ENCODE measurements around the gene ARMC9.
"Not testable (repeated sequence)": the region's sequence is repeated elsewhere in the genome, so short reads cannot be mapped to it uniquely, and the experiment has no call there.

Gene ARMC9

DNA sequence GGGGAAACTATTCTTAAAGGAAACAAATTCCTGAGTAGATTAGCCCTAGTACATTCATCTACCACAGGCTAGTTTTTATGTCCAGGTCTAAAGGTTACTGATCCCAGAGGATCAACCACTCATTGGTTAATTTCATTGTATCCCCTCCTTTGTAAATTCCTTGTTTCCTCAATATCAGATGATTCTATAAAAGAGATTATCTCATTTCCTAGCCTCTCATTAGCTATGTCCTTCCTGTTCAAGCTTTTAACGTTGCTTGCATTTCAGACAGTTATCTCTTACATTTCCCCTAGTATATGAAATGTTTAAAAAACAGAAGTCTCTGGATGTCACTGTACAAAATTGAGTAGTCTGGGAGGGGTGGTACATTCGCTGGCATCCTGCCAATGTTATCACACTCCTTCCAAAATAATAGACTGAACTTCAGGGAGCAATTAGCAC, 24.2 kb upstream of the ARMC9 start:
- ATAC-seq (no peak), DNase-seq (ENCODE audit: low spot score in 2 of 2) (no peak)
- Mint-ChIP-seq H3K36me3 (peaks cover 73% of the 10 kb centered on the region), H3K27ac (no peak overlapping the region), H3K4me3 (no peak overlapping the region), H3K4me1 (peaks cover 8% of the 10 kb centered on the region), H3K9me3 (no peaks in the 10 kb centered on the region)

DNA sequence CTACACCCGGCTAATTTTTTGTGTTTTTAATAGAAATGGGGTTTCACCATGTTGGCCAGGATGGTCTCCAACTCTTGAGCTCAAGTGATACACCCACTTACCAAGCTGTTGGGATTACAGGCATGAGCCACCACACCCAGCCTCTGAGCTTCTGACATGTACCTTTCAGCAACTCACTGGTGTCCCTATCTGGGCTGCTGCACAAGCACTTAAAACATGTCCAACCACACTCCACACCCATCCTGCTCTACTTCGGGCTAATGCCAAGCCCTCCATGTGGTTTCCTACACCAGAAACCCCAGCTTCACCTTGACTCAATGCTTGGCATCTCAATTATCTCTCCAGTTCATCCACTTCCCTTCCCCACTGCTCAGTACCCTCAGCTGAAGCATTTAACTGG, 22.4 kb upstream of the ARMC9 start:
- ATAC-seq, result no peak
- H3K4me3 Mint-ChIP-seq, result no peak overlapping the region
- peaks cover 17% of the 10 kb centered on the region for H3K4me1 Mint-ChIP-seq
- peaks cover 55% of the 10 kb centered on the region for H3K36me3 Mint-ChIP-seq
- no peak overlapping the region for H3K27ac Mint-ChIP-seq
- H3K9me3 Mint-ChIP-seq, result no peaks in the 10 kb centered on the region
- no peak for DNase-seq (ENCODE audit: low spot score in 2 of 2)

DNA sequence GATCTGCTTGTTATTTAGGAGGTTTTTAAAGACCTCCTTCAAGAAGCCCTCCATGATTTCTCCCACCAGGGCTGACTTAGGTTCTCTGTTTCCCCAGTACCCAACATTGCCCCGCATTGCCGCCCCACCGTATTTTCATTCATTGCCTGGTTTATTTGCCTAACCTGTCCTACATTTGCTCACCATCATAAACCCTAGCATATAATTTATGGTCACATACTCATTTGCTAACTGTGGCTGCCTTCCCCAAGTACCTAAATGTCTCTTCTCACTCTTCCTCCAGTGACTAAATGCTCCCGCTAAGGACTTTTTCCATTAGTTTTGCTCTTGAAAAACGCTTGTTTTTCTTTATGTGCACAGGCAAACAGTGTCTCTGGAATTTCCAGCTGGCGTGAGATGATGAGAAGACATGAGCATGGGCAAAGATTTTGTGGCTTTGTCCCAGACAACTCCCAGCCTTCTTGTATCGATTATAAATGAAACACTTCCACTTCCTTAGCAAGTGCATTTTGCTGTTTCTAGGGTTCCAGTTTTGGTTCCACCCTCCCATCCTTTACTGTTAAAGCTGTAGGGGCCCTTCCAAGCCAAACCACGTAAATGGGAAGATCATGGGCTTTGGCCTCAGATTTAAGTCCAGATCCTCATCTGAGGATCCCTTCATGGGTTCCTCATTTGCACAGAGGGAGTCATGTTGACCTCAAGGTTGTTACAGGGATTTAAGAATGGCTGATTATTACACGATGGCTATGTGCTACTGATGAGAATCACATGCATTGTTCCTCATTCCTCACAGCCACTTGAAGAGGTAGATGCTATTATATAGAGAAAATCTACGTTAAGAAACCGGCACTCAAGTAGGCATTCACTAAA, 21.0 kb upstream of the ARMC9 start:
- H3K36me3 Mint-ChIP-seq, result peaks cover 41% of the 10 kb centered on the region
- peak overlapping the region; percentile 2 for H3K27ac Mint-ChIP-seq
- DNase-seq (ENCODE audit: low spot score in 2 of 2) (no peak), ATAC-seq (no peak)
- H3K9me3 Mint-ChIP-seq, result no peaks in the 10 kb centered on the region
- no peak overlapping the region for H3K4me3 Mint-ChIP-seq
- peaks cover 17% of the 10 kb centered on the region for H3K4me1 Mint-ChIP-seq

DNA sequence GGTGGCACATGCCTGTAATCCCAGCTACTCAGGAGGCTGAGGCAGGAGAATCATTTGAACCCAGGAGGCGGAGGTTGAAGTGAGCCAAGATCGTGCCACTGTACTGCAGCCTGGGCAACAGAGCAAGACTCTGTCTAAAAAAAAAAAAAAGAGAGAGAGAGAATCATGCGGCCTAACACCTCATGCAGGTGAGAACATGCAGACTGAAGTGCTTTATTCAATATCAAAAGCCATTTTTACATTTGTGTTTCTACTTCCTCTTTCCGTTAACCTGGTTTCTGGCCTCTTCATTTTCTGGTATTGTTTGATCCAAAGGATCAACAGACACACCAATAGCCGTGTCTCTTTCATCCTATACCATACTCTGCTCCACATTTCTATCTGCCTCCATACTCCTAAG, 19.6 kb upstream of the ARMC9 start:
- H3K27ac Mint-ChIP-seq, result not testable (repeated sequence)

DNA sequence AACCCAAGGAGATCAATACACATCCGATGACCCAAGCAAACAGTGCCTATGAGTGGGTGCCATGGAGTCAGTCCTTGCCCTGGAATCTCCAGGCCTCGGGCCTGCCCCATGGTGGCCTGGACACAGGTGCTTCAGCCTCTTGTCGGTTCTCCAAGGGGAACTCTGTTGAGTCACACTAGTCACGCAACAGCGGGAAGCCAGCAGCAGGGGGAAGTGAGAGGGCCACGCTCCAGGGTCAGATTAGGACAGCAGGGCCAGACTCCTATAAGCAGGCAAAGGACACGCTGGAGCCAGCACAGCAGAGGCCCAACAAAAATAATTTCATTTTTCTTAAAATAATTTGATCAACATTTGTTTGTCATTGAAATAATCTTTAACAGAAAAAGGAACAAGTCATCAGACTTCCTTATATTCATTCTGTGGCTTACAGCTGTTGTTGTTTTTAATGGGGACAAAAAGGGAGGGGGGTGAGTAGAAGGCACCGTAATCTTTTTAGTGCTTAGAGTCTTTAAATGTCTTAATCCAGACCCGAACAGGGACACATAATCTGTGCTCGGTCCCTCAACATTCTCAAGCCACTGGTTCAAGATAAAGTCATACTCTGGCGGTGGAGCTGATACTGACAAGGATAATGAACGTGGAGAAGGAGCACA, 16.4 kb upstream of the ARMC9 start:
- DNase-seq (ENCODE audit: low spot score in 2 of 2) (no peak), ATAC-seq (no peak)
- no peaks in the 10 kb centered on the region for H3K9me3 Mint-ChIP-seq
- H3K27ac Mint-ChIP-seq, result no peak overlapping the region
- H3K36me3 Mint-ChIP-seq, result peaks cover 2% of the 10 kb centered on the region
- H3K4me1 Mint-ChIP-seq, result peaks cover 15% of the 10 kb centered on the region
- no peak overlapping the region for H3K4me3 Mint-ChIP-seq

More for the DNA sequence above, 19.6 kb upstream of the ARMC9 start:
- H3K4me3 Mint-ChIP-seq; ATAC-seq; DNase-seq (ENCODE audit: low spot score in 2 of 2); H3K9me3 Mint-ChIP-seq: not testable (repeated sequence)
- peaks cover 17% of the 10 kb centered on the region for H3K4me1 Mint-ChIP-seq
- H3K36me3 Mint-ChIP-seq, result peaks cover 28% of the 10 kb centered on the region

DNA sequence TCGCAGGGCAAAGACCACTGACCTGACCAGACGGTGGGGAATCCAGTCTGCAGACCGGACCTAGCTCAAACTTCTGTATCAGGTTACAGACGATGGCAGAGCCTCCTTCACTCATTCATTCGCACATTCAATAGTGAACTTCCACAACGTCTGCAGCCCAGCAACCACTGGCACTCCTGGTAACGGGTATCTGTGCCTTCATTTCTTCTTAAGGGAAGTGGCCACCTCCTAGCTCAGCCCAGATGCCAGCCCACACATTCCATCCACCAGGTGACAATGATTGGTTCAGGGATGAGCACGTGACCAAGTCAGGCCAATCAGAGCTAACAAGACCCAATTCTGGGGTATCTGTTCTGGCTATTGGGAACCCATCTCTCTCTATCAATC, 15.9 kb upstream of the ARMC9 start:
- H3K9me3 Mint-ChIP-seq, result no peaks in the 10 kb centered on the region
- H3K36me3 Mint-ChIP-seq, result no peaks in the 10 kb centered on the region
- peaks cover 10% of the 10 kb centered on the region for H3K4me1 Mint-ChIP-seq
- no peak for ATAC-seq
- DNase-seq (ENCODE audit: low spot score in 2 of 2), result no peak
- no peak overlapping the region for H3K4me3 Mint-ChIP-seq
- H3K27ac Mint-ChIP-seq, result no peak overlapping the region

DNA sequence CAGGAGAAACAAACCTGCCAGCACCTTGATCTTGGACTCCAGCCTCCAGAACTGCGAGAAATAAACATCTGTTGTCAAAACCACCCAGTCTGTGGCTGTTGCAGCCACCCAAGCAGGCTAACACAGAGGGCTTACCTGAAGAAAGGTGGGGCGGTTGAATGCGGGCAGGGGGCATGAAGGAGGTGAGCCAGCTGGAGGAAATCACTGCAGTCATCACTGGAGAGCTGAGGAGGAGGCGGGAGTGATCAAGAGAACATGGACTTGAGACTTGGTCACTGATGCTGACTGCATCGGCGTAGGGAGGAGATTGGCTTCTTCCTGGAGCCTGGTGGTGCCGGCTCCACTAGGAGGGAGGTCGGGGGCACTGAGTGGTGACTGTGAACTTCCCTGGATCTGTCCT, 14.6 kb upstream of the ARMC9 start:
- H3K27ac Mint-ChIP-seq, result peak overlapping the region; percentile 29
- H3K36me3 Mint-ChIP-seq, result no peaks in the 10 kb centered on the region
- no peaks in the 10 kb centered on the region for H3K9me3 Mint-ChIP-seq
- no peak for ATAC-seq
- H3K4me1 Mint-ChIP-seq, result peaks cover 9% of the 10 kb centered on the region
- H3K4me3 Mint-ChIP-seq, result no peak overlapping the region
- DNase-seq (ENCODE audit: low spot score in 2 of 2), result no peak

DNA sequence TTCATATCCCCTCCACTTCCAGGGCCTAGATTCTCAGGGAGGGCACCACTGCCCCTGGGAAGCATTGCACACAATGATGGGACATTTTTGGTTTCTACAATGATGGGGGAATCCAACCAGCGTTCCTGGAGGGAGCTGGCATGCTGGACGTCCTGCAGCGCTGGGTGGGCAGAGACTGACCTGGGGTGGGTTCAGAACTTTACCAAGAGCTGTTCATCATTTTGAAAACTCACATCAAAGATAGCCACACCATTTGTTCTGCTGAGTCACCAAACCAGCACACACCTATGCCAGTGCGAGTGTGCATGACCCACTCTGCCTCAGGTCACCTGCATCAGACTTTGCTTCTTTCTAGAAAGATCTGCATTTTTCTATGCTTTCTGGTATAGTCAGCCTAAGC, 14.1 kb upstream of the ARMC9 start:
- Mint-ChIP-seq H3K36me3 (no peaks in the 10 kb centered on the region), H3K4me1 (peaks cover 9% of the 10 kb centered on the region), H3K4me3 (no peak overlapping the region), H3K27ac (no peak overlapping the region), H3K9me3 (no peaks in the 10 kb centered on the region)
- ATAC-seq (no peak), DNase-seq (ENCODE audit: low spot score in 2 of 2) (no peak)

DNA sequence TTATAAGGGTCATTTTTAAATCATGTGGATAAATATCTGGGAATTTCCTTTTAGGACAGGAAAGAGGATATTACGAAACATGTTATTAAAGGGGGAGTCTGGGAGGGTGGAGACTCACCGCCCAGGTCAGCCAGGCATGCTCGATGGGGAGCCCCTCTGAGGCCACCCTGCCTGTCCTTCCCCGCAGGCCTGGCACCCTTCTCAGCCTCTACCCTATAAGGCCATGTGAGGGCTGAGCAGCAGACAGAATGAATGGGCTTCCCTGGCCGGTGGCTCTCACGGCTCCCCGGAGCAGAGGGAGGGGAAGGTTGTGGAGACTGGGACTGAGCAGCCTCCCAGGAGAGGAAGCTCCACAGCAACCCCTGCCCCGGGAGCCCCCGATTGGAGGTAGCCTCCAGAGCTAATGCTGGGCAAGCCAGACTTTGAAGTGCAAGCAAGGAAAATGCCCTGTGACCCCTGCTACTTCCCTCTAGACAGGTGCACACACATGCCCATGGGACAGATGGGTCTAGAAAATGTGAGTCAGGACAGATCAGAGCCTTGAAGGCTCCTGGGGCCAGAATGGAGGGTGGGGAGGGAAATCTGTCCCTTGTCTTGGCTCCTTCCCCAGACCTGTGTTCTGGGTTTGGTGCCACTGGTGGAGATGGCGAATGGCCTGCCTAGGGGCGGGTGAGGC, 13.2 kb upstream of the ARMC9 start:
- Mint-ChIP-seq H3K4me3 (no peak overlapping the region), H3K27ac (no peak overlapping the region), H3K9me3 (no peaks in the 10 kb centered on the region), H3K36me3 (no peaks in the 10 kb centered on the region), H3K4me1 (peaks cover 7% of the 10 kb centered on the region)
- ATAC-seq (no peak), DNase-seq (ENCODE audit: low spot score in 2 of 2) (no peak)

DNA sequence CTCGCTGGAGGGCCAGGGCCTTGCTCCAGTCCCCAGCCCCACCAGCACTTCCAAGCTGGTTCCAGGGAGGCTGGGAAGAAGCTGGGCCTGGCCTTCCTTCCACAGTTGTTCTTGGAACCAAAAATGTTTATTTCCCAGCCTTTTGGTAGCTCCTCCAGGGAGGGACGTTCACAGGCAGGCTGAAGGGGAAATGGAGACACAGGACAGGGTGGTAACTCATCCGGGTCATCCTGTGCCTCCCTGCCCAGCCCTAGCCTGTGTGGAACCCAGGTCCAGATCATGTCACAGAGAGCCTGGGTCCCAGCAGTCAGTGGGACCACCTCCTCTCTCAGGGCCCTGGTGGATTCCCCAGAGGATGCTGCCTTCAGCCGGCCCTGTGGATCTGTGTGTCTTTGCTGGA, 12.5 kb upstream of the ARMC9 start:
- ATAC-seq, result no peak

DNA sequence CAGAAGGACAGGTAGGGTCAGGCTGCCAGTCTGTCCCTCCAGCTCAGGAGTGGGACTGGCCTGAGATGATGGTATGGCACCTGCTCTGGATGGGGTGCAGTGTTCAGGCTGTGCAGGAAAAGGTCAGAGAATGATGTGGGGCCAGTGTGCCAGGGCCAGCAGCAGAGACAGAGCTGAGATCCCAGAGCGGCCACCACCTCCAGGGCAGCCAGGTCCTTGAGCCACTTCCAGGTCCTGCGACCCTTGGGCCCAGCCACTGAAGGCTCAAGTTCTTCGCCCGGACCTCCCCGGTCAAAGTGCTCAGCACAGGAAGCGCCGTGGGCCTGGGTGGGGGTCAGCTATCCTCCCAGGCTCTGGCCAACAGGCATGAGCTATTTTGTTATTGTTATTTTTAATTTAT, 12.1 kb upstream of the ARMC9 start:
- no peak for ATAC-seq
- no peaks in the 10 kb centered on the region for H3K36me3 Mint-ChIP-seq

More for the DNA sequence above, 12.5 kb upstream of the ARMC9 start:
- Mint-ChIP-seq H3K4me1 (peaks cover 4% of the 10 kb centered on the region), H3K27ac (no peak overlapping the region), H3K9me3 (no peaks in the 10 kb centered on the region), H3K36me3 (no peaks in the 10 kb centered on the region), H3K4me3 (no peak overlapping the region)
- DNase-seq (ENCODE audit: low spot score in 2 of 2), result no peak

DNA sequence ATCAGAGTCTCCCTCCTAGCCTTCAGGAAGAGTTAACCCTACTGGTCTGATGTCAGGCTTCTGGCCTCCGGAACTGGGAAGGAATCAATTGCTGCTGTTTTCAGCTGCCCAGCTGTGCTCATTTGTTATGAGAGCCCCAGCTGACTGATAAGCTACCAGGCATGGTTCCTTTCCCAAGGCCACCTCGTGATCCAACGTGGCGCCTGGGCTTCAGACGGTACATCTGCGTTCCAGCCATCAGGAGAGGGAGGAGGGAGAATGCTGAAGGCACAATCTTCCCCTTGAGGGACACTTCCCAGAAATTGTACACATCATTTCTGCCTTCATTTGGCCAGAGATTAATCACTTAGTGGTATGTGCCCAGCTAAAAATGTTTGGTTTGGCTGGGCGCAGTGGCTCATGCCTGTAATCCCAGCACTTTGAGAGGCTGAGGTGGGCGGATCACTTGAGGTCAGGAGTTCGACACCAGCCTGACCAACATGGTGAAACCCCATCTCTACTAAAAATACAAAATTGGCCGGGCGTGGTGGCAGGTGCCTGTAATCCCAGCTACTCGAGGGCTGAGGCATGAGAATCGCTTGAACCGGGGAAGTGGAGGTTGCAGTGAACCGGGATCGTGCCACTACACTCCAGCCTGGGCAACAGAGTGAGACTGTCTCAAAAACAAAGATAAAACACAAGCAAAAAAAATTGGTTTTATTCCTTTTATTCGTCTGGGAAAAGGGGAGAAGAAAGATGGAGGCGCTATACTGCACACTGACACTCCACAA, 10.5 kb upstream of the ARMC9 start:
- DNase-seq (ENCODE audit: low spot score in 2 of 2) (no peak), ATAC-seq (no peak)
- Mint-ChIP-seq H3K9me3 (no peaks in the 10 kb centered on the region), H3K36me3 (no peaks in the 10 kb centered on the region), H3K27ac (no peak overlapping the region), H3K4me1 (peaks cover 4% of the 10 kb centered on the region), H3K4me3 (no peak overlapping the region)

More for the DNA sequence above, 12.1 kb upstream of the ARMC9 start:
- H3K9me3 Mint-ChIP-seq, result no peaks in the 10 kb centered on the region
- no peak overlapping the region for H3K27ac Mint-ChIP-seq
- no peak for DNase-seq (ENCODE audit: low spot score in 2 of 2)
- no peak overlapping the region for H3K4me3 Mint-ChIP-seq
- peaks cover 4% of the 10 kb centered on the region for H3K4me1 Mint-ChIP-seq

DNA sequence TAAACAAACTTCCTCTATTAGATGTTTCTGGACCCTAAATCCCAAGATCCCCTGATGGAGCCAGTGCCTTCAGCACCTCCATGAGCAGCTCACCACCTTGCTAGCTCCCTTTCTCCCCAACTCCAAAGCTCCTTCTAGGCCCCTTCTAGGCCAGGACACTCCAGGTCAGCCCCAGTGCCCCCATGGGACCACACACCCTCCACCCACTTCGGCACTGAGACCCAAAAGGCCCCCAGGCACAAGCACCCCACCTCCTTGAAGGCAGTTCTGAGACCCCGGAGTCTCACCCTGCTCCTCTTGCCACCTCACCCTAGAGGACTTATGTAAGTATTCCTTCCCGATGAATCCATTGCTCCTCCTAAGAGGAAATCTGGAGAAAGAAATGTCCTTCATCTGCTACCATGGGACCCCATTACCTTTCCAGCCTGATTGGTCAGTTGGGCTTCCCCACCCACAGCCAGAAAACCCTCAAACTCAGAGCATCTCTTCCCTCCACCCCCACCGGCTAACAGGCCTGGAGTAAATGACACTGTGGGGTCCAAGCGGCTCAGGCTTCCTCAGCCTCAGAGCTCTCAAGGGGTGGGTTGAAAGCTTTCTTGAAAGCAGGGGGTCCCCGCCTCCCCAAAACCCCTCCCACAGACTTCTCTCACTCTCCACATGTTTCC, 9.8 kb upstream of the ARMC9 start:
- no peak overlapping the region for H3K27ac Mint-ChIP-seq
- no peaks in the 10 kb centered on the region for H3K36me3 Mint-ChIP-seq
- DNase-seq (ENCODE audit: low spot score in 2 of 2) (no peak), ATAC-seq (no peak)
- no peak overlapping the region for H3K4me3 Mint-ChIP-seq
- no peaks in the 10 kb centered on the region for H3K9me3 Mint-ChIP-seq
- H3K4me1 Mint-ChIP-seq, result peaks cover 4% of the 10 kb centered on the region

DNA sequence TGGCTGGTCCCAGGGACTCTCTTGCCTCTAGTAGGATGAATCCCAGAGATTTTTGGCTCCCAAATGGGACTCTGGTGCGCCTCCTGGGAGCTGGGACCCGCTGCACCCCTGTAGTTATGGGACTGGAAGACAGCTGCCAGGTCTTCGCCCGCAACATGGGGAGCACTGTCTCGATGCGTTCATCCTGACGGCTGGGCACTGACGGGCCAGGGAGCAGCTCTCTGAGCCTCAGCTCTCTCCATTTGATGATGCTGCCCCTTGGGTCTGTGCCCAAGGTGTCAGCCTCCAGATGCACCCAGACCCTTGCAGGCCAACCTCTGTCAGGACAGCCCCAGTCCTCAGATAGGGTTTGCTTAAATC, 9.3 kb upstream of the ARMC9 start:
- H3K27ac Mint-ChIP-seq, result no peak overlapping the region
- no peak overlapping the region for H3K4me3 Mint-ChIP-seq
- ATAC-seq (no peak), DNase-seq (ENCODE audit: low spot score in 2 of 2) (no peak)
- no peaks in the 10 kb centered on the region for H3K36me3 Mint-ChIP-seq
- H3K4me1 Mint-ChIP-seq, result peaks cover 4% of the 10 kb centered on the region
- no peaks in the 10 kb centered on the region for H3K9me3 Mint-ChIP-seq

Data from stimulated activated effector memory CD8-positive, alpha-beta T cell treated with anti-CD3 and anti-CD28 coated beads, Interleukin-12 subunit alpha, Interleukin-12 subunit beta, amount 100 ng/mL, for 72 hours (primary cell).